Osteoblast (primary cell): ENCODE measurements around the gene PARD3. TPM values are rescaled to one million over a fixed set of nuclear protein-coding genes. Genes with fewer than 3 reads are reported as not detected.

Experiments
- DNase-seq: peaks from one replicate; pipeline ENCODE4 v3.0.0; 2011; ENCODE audit warnings: low spot score, mixed read lengths; ENCODE audit not compliant: insufficient read length; ENCODE audit errors: missing footprints
- H2AFZ ChIP-seq: 2 replicates; pipeline ENCODE4 v1.6.0; 2011; ENCODE audit warnings: mild to moderate bottlenecking, low read length
- H3K27ac ChIP-seq: 2 replicates; pipeline ENCODE4 v1.5.1; 2011; ENCODE audit warnings: mild to moderate bottlenecking, low read depth, low read length, moderate library complexity
- H3K27me3 ChIP-seq: 2 replicates; pipeline ENCODE4 v1.6.0; 2012; ENCODE audit warnings: mild to moderate bottlenecking, control low read depth, inconsistent platforms, low read length, moderate library complexity; ENCODE audit not compliant: insufficient read depth
- H3K36me3 ChIP-seq: 2 replicates; pipeline ENCODE4 v1.5.1; 2011; ENCODE audit warnings: mild to moderate bottlenecking, low read length, control low read depth, moderate library complexity; ENCODE audit not compliant: insufficient read depth
- H3K4me1 ChIP-seq: 2 replicates; pipeline ENCODE4 v1.5.1; 2011; ENCODE audit warnings: mild to moderate bottlenecking, low read length, control low read depth, moderate library complexity; ENCODE audit not compliant: insufficient read depth
- H3K4me2 ChIP-seq: 2 replicates; pipeline ENCODE4 v1.6.0; 2011; ENCODE audit warnings: mild to moderate bottlenecking, low read length; ENCODE audit not compliant: insufficient read depth
- H3K4me3 ChIP-seq: fragments of 200-600 bp; sonication (generic); 3 replicates; pipeline ENCODE4 v1.5.1; 2012; ENCODE audit warnings: mild to moderate bottlenecking, low read length, inconsistent platforms; ENCODE audit not compliant: insufficient read depth
- H3K79me2 ChIP-seq: 2 replicates; pipeline ENCODE4 v1.6.0; 2012; ENCODE audit warnings: mild to moderate bottlenecking, low read length, control low read depth, inconsistent platforms; ENCODE audit not compliant: insufficient read depth
- H3K9me3 ChIP-seq: 2 replicates; pipeline ENCODE4 v1.5.1; 2011; ENCODE audit warnings: low read depth, low read length, control low read depth
- H4K20me1 ChIP-seq: 2 replicates; pipeline ENCODE4 v1.6.0; 2012; ENCODE audit warnings: mild to moderate bottlenecking, low read length, control low read depth; ENCODE audit not compliant: insufficient read depth
- CTCF ChIP-seq: IDR thresholded peaks from 2 replicates; pipeline ENCODE4 v1.5.1; 2011; ENCODE audit warnings: mild to moderate bottlenecking, low read depth, low read length, moderate library complexity; ENCODE audit errors: extremely low read depth
- total RNA-seq: library from RNA; depleted of rRNA; stranded (reverse); fragments of >200 nt; gene quantifications from 2 replicates; pipeline ENCODE4 v1.2.3, GENCODE V29; 2012

Gene PARD3
- total RNA-seq, 1 donor, result 71.7 TPM

GRCh38 chr10:34651416-34652195, 163.5 kb downstream of the PARD3 start:
- Histone ChIP-seq H3K79me2 (peaks cover 28% of the 10 kb centered on the region), H3K9me3 (no peaks in the 10 kb centered on the region), H3K36me3 (no peaks in the 10 kb centered on the region), H3K27me3 (no peaks in the 10 kb centered on the region), H3K4me1 (peaks cover 7% of the 10 kb centered on the region), H3K4me3 (no peak overlapping the region), H3K27ac (no peak overlapping the region), H4K20me1 (peaks cover 33% of the 10 kb centered on the region), H3K4me2 (no peak overlapping the region), H2AFZ (no peak overlapping the region)
- no peak for DNase-seq
- no peak for TF ChIP-seq CTCF

GRCh38 chr10:34650156-34650555, 164.9 kb downstream of the PARD3 start:
- Histone ChIP-seq H3K79me2 (peaks cover 28% of the 10 kb centered on the region), H2AFZ (no peak overlapping the region), H3K27ac (no peak overlapping the region), H3K4me2 (no peak overlapping the region), H3K4me1 (no peaks in the 10 kb centered on the region), H3K9me3 (no peaks in the 10 kb centered on the region), H3K27me3 (no peaks in the 10 kb centered on the region), H3K36me3 (no peaks in the 10 kb centered on the region), H4K20me1 (peaks cover 37% of the 10 kb centered on the region), H3K4me3 (no peak overlapping the region)
- TF ChIP-seq CTCF, result no peak
- no peak for DNase-seq

GRCh38 chr10:34649385-34649784, 165.7 kb downstream of the PARD3 start:
- Histone ChIP-seq H3K27me3 (no peaks in the 10 kb centered on the region), H2AFZ (no peak overlapping the region), H3K4me2 (no peak overlapping the region), H4K20me1 (peaks cover 40% of the 10 kb centered on the region), H3K79me2 (peaks cover 22% of the 10 kb centered on the region), H3K4me1 (no peaks in the 10 kb centered on the region), H3K27ac (no peak overlapping the region), H3K4me3 (no peak overlapping the region), H3K9me3 (no peaks in the 10 kb centered on the region), H3K36me3 (no peaks in the 10 kb centered on the region)
- no peak for DNase-seq
- no peak for TF ChIP-seq CTCF

- no peak overlapping the region for H2AFZ ChIP-seq
- H3K4me2 ChIP-seq, result no peak overlapping the region
- H4K20me1 ChIP-seq, result peaks cover 40% of the 10 kb centered on the region
- H3K27ac ChIP-seq, result no peak overlapping the region
- no peaks in the 10 kb centered on the region for H3K9me3 ChIP-seq
- H3K27me3 ChIP-seq, result no peaks in the 10 kb centered on the region
- no peak overlapping the region for H3K4me3 ChIP-seq
- peaks cover 20% of the 10 kb centered on the region for H3K79me2 ChIP-seq
- TF ChIP-seq CTCF, result no peak
- no peaks in the 10 kb centered on the region for H3K4me1 ChIP-seq
- no peaks in the 10 kb centered on the region for H3K36me3 ChIP-seq
- no peak for DNase-seq
Measured at GRCh38 chr10:34648919-34649318, 166.2 kb downstream of the PARD3 start.
